ENCODE measurements around the gene SURF1. TPM values are rescaled to one million over a fixed set of nuclear protein-coding genes. Genes with fewer than 3 reads are reported as not detected.
A peak's percentile ranks its signal among the peaks of the same experiment; 100 is the strongest.

Gene SURF1
- total RNA-seq, 1 donor from 2014 or later = 31.3 TPM

DNA sequence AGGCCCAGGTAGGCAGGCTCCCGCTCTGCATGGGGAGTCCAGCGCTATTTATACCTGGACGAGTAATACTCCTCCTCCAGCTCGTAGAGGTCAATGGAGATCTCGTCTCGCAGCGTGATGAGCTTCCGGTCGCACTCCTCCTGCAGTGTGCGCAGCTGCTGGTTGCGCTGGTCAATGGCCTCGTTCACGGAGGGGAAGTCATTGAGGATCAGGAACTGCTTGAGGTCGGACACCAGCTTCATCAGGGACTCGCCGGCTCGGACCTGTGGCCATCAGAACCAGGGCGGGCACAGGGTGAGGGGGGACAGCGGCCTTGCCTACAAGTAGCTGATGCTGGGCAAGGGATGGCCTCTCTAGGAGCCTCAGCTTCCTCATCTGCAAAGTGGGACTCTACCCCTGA, 12.2 kb downstream of the SURF1 start:
- H3K27ac Mint-ChIP-seq (ENCODE audit: unreplicated experiment) = no peak overlapping the region
- H3K9me3 Mint-ChIP-seq (ENCODE audit: low read depth) = no peaks in the 10 kb centered on the region
- H3K4me1 Mint-ChIP-seq (ENCODE audit: low read depth) = peaks cover 19% of the 10 kb centered on the region
- no peak for DNase-seq (ENCODE audit: low spot score)
- H3K4me3 Mint-ChIP-seq (ENCODE audit: unreplicated experiment) = no peak overlapping the region
- H3K36me3 Mint-ChIP-seq (ENCODE audit: low read depth) = peaks cover 18% of the 10 kb centered on the region
- H3K27me3 Mint-ChIP-seq (ENCODE audit: low read depth) = no peaks in the 10 kb centered on the region
- no peak for TF ChIP-seq CTCF (IDR thresholded peaks at IDR 0.05)

DNA sequence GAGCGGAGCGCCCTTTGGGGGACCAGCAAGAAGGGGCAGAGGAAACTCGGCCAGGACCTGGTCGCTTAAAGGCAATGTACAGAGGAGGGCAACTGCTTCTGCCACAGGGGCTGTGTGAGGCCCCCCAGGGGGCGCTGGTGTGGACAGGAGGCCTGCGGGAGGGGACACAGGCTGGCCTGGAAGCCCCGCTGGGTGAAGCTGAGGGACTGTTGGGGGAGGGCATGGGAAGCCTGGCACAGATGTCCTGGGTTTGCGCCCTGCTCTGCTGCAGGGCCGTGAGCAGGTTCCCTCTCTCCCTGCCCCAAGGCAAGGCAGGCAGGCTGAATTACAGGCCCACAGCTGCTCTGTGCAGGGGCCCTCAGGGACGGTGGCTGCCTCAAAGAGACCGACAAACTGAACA, 13.7 kb downstream of the SURF1 start:
- no peak overlapping the region for H3K4me3 Mint-ChIP-seq (ENCODE audit: unreplicated experiment)

GRCh38 chr9:133342069-133342406, 14.2 kb downstream of the SURF1 start:
- TF ChIP-seq CTCF (IDR thresholded peaks at IDR 0.05) = peak; percentile 40
- Mint-ChIP-seq H3K4me3 (ENCODE audit: unreplicated experiment) (no peak overlapping the region), H3K27me3 (ENCODE audit: low read depth) (no peaks in the 10 kb centered on the region), H3K9me3 (ENCODE audit: low read depth) (no peaks in the 10 kb centered on the region), H3K4me1 (ENCODE audit: low read depth) (peaks cover 11% of the 10 kb centered on the region), H3K36me3 (ENCODE audit: low read depth) (peaks cover 11% of the 10 kb centered on the region), H3K27ac (ENCODE audit: unreplicated experiment) (no peak overlapping the region)
- no peak for DNase-seq (ENCODE audit: low spot score)

More for the DNA sequence above, 13.7 kb downstream of the SURF1 start:
- Mint-ChIP-seq H3K4me1 (ENCODE audit: low read depth) (peaks cover 12% of the 10 kb centered on the region), H3K27ac (ENCODE audit: unreplicated experiment) (no peak overlapping the region), H3K36me3 (ENCODE audit: low read depth) (peaks cover 11% of the 10 kb centered on the region), H3K27me3 (ENCODE audit: low read depth) (no peaks in the 10 kb centered on the region), H3K9me3 (ENCODE audit: low read depth) (no peaks in the 10 kb centered on the region)
- no peak for DNase-seq (ENCODE audit: low spot score)
- TF ChIP-seq CTCF (IDR thresholded peaks at IDR 0.05) = no peak

DNA sequence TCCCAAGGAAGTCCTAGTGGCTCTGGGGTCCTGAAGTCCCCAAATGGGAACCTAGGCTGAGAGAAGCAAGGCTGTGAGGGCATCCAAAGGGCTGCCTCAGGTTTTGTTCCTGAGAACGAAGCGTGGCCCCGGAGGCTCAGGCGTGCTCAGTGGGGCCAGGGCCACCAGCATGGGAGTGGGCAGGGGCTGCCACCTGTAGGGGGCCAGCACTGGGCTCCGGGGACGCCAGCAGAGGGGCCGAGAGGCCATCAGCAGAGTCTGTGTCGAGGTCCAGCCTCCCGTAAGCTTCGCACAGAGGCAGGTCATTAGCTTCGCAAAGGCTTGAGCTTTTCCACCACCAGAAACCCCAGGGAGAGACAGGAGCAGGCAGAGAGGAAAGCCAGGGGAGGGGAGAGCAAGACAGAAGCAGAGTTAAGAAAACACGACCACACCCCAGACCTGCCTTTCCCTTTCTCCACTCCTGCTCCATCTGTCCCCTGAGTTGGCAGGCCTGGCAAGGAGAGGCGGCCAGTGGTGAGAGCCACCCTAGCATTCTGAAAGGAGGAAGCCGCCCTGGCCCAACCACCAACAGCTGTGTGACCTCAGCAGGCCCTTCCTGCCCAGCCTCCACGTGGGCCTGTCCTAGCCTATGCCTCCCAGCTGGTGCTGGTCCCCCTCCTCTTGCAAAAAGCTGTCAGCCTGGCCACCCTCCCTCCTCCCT, 14.8 kb downstream of the SURF1 start:
- no peak overlapping the region for H3K27ac Mint-ChIP-seq (ENCODE audit: unreplicated experiment)
- H3K36me3 Mint-ChIP-seq (ENCODE audit: low read depth) = peaks cover 11% of the 10 kb centered on the region

DNA sequence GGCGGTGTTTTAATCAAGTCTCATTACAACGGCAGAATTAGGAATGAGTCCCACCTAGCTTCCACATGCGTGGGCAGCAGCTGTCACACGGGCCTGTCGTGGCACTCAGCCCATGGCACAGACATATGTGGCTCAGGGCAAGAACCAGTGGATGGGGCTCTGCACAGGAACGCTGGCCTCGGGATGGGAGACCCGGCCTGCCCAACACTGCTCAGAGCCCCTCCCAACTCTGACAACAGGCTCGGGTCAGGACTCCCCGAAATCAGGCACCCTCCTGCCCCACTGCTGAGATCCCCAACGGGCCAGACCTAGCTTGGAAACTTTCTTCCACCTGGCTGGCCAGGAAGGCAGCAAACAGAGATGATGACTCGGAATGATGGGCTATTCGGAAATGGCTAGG, 15.4 kb downstream of the SURF1 start:
- Mint-ChIP-seq H3K4me3 (ENCODE audit: unreplicated experiment) (no peak overlapping the region), H3K9me3 (ENCODE audit: low read depth) (no peaks in the 10 kb centered on the region), H3K27ac (ENCODE audit: unreplicated experiment) (no peak overlapping the region), H3K4me1 (ENCODE audit: low read depth) (peaks cover 6% of the 10 kb centered on the region), H3K36me3 (ENCODE audit: low read depth) (peaks cover 11% of the 10 kb centered on the region), H3K27me3 (ENCODE audit: low read depth) (no peaks in the 10 kb centered on the region)
- no peak for TF ChIP-seq CTCF (IDR thresholded peaks at IDR 0.05)
- no peak for DNase-seq (ENCODE audit: low spot score)

More for the DNA sequence above, 14.8 kb downstream of the SURF1 start:
- Mint-ChIP-seq H3K4me3 (ENCODE audit: unreplicated experiment) (no peak overlapping the region), H3K4me1 (ENCODE audit: low read depth) (peaks cover 9% of the 10 kb centered on the region), H3K9me3 (ENCODE audit: low read depth) (no peaks in the 10 kb centered on the region), H3K27me3 (ENCODE audit: low read depth) (no peaks in the 10 kb centered on the region)
- no peak for DNase-seq (ENCODE audit: low spot score)
- TF ChIP-seq CTCF (IDR thresholded peaks at IDR 0.05) = no peak

Measured in chondrocyte (in vitro differentiated cells).